ENCODE data around the gene APP. TPM values are rescaled to one million over a fixed set of nuclear protein-coding genes. Genes with fewer than 3 reads are reported as not detected.
A peak's percentile ranks its signal among the peaks of the same experiment; 100 is the strongest.

Gene APP
- total and polyA plus RNA-seq, 7 donors: 37.7 to 118 (median 56.6) TPM

GRCh38 chr21:26124896-26125295 is 45.7 kb downstream of the APP start:
- no peak for TF ChIP-seq CTCF (IDR thresholded peaks at IDR 0.05)
- no peak for ATAC-seq
- Histone ChIP-seq H3K36me3 (ENCODE audit: insufficient read depth in 1 of 2, low read depth in 1 of 2) (no peaks in the 10 kb centered on the region), H3K4me3 (no peak overlapping the region), H3K4me1 (peaks cover 19% of the 10 kb centered on the region), H3K9me3 (no peaks in the 10 kb centered on the region), H3K27ac (peak overlapping the region; percentile 15), H3K27me3 (ENCODE audit: insufficient read depth in 3 of 3, low read length in 2 of 3) (no peaks in the 10 kb centered on the region)
- WGBS, 3 donors: 47 to 62% (median 52%) methylated on average over 7 of the region's 7 CpGs
- DNase-seq: no peak
- intact Hi-C loops (cut with DNase I): no loop called here

- intact Hi-C loops (cut with DNase I): no loop called here
- WGBS, 3 donors: 5 to 15% (median 10%) methylated on average over 4 of the region's 4 CpGs
Measured at GRCh38 chr21:26124421-26124833, 46.1 kb downstream of the APP start.

GRCh38 chr21:26123012-26123411 is 47.6 kb downstream of the APP start:
- no peak overlapping the region for H3K27ac ChIP-seq
- intact Hi-C loops (cut with DNase I): no loop called here
- no peak overlapping the region for H3K4me3 ChIP-seq
- H3K27me3 ChIP-seq (ENCODE audit: insufficient read depth in 3 of 3, low read length in 2 of 3): no peaks in the 10 kb centered on the region
- H3K4me1 ChIP-seq: peaks cover 19% of the 10 kb centered on the region
- 51 to 74% (median 55%) methylated on average over 1 of the region's 1 CpG for WGBS, 3 donors
- DNase-seq: no peak
- ATAC-seq: no peak
- no peak for TF ChIP-seq CTCF (IDR thresholded peaks at IDR 0.05)
- H3K36me3 ChIP-seq (ENCODE audit: insufficient read depth in 1 of 2, low read depth in 1 of 2): no peaks in the 10 kb centered on the region
- no peaks in the 10 kb centered on the region for H3K9me3 ChIP-seq

More at GRCh38 chr21:26124421-26124833, 46.1 kb downstream of the APP start:
- no peaks in the 10 kb centered on the region for H3K27me3 ChIP-seq (ENCODE audit: insufficient read depth in 3 of 3, low read length in 2 of 3)
- peak in 1 of 4 donors; percentile 43 for ATAC-seq
- H3K4me3 ChIP-seq: no peak overlapping the region
- DNase-seq: no peak
- no peak for TF ChIP-seq CTCF (IDR thresholded peaks at IDR 0.05)
- H3K27ac ChIP-seq: peak overlapping the region; percentile 15
- H3K4me1 ChIP-seq: peaks cover 19% of the 10 kb centered on the region
- no peaks in the 10 kb centered on the region for H3K9me3 ChIP-seq
- H3K36me3 ChIP-seq (ENCODE audit: insufficient read depth in 1 of 2, low read depth in 1 of 2): no peaks in the 10 kb centered on the region

- DNase-seq (no peak), ATAC-seq (no peak)
- intact Hi-C loops (cut with DNase I): no loop called here
- Histone ChIP-seq H3K27ac (no peak overlapping the region), H3K36me3 (ENCODE audit: insufficient read depth in 1 of 2, low read depth in 1 of 2) (no peaks in the 10 kb centered on the region), H3K4me1 (peaks cover 19% of the 10 kb centered on the region), H3K4me3 (no peak overlapping the region), H3K9me3 (no peaks in the 10 kb centered on the region), H3K27me3 (ENCODE audit: insufficient read depth in 3 of 3, low read length in 2 of 3) (no peaks in the 10 kb centered on the region)
- WGBS, 3 donors: 95 to 97% (median 96%) methylated on average over 4 of the region's 4 CpGs
- TF ChIP-seq CTCF (IDR thresholded peaks at IDR 0.05): no peak
Measured at GRCh38 chr21:26120828-26121227, 49.7 kb downstream of the APP start.

- peaks cover 18% of the 10 kb centered on the region for H3K4me1 ChIP-seq
- 54 to 86% (median 56%) methylated on average over 1 of the region's 1 CpG for WGBS, 3 donors
- no peak for TF ChIP-seq CTCF (IDR thresholded peaks at IDR 0.05)
Measured at GRCh38 chr21:26119906-26120305, 50.7 kb downstream of the APP start.

More at GRCh38 chr21:26119906-26120305, 50.7 kb downstream of the APP start:
- Histone ChIP-seq H3K27me3 (ENCODE audit: insufficient read depth in 3 of 3, low read length in 2 of 3) (no peaks in the 10 kb centered on the region), H3K36me3 (ENCODE audit: insufficient read depth in 1 of 2, low read depth in 1 of 2) (no peaks in the 10 kb centered on the region), H3K4me3 (no peak overlapping the region), H3K9me3 (no peaks in the 10 kb centered on the region), H3K27ac (no peak overlapping the region)
- DNase-seq (no peak), ATAC-seq (no peak)
- intact Hi-C loops (cut with DNase I): no loop called here

Data from psoas muscle (tissue), 8 donors.